HFF-Myc (cell line): ENCODE results near the gene SPDYE1.
"Not testable (repeated sequence)": the region's sequence is repeated elsewhere in the genome, so short reads cannot be mapped to it uniquely, and the experiment has no call there.

ENCODE experiments used
- DNase-seq: peaks from one replicate; pipeline ENCODE4 v3.0.0-alpha.2; 2011; ENCODE audit warnings: low read depth; ENCODE audit errors: extremely low read depth
- H3K4me3 ChIP-seq: replicated peaks from 2 replicates; pipeline ENCODE4 v1.5.1; 2011; ENCODE audit warnings: low read depth, mild to moderate bottlenecking, control low read depth, low read length
- TF ChIP-seq, protein P1 (sequence below): IDR thresholded peaks from 2 replicates; pipeline ENCODE4 v1.5.1; 2012; ENCODE audit warnings: mild to moderate bottlenecking, low read depth, low read length, control low read depth; ENCODE audit errors: missing control alignments

Gene SPDYE1

DNA sequence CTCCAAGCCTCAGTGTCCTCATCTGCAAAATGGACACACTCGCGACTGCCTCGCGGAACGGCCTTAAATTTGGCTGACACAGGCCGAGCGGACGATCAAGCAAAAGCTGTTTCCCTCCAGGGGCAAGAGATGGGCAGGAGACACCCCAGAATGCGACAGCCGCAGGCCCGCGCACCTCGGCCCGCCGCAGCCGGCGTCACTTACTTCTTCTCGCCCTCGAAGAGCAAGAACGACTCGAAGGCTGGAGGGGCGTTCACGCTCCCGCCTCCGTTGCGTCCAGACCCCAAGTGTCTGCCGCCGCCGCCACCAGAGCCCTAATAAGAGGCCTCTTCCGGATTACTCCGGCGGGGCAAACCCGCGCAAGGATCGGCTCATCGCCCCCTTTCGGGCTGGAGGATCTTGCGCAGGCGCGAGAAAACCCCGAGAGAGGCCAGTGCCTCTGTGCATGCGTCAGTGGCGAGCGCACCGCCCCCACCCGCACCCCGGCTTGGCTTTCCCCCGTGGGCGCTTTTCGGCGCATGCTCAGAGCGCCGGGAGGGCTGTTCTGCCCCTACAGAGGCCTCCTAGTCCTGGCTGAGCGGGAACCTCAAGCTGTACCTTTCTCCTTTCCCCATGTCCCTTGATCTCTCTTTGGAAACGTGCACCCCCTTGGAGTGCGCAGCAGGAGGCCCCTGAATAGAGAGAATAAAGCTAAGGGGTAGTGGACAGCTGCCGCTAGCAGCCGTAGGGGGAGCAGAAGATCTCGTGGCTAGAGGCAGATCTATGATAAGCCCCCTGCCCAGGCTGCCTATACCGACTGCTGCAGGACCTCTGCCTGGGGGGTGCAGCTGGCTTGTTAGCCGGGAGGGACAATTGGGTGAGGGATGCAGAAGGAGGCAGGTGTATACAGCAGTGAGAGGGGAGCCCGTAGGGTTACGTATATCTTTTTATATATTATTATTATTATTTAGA, 21.4 kb downstream of the SPDYE1 start:
- peak; percentile 84 for DNase-seq
- peak overlapping the region; percentile 66 for H3K4me3 ChIP-seq
- TF ChIP-seq, protein P1, sequence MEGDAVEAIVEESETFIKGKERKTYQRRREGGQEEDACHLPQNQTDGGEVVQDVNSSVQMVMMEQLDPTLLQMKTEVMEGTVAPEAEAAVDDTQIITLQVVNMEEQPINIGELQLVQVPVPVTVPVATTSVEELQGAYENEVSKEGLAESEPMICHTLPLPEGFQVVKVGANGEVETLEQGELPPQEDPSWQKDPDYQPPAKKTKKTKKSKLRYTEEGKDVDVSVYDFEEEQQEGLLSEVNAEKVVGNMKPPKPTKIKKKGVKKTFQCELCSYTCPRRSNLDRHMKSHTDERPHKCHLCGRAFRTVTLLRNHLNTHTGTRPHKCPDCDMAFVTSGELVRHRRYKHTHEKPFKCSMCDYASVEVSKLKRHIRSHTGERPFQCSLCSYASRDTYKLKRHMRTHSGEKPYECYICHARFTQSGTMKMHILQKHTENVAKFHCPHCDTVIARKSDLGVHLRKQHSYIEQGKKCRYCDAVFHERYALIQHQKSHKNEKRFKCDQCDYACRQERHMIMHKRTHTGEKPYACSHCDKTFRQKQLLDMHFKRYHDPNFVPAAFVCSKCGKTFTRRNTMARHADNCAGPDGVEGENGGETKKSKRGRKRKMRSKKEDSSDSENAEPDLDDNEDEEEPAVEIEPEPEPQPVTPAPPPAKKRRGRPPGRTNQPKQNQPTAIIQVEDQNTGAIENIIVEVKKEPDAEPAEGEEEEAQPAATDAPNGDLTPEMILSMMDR, result peak; percentile 60

DNA sequence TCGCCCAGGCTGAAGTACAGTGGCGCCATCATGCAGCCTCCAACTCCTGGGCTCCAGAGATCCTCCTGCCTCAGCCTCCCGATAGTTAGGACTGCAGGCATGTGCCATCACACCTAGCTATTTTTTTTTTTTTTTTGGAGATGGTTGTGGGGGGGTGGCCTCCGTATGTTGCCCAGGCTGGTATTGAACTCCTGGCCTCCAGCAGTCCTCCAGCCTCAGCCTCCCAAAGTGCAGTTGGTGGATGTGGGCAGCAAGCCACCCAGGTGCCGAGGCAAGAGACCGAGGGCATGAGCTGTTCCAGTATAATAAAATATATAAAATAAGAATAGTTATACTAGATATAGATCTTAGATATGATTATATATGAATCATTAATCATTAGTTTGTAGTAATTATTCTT, 22.1 kb downstream of the SPDYE1 start:
- H3K4me3 ChIP-seq, DNase-seq: not testable (repeated sequence)

DNA sequence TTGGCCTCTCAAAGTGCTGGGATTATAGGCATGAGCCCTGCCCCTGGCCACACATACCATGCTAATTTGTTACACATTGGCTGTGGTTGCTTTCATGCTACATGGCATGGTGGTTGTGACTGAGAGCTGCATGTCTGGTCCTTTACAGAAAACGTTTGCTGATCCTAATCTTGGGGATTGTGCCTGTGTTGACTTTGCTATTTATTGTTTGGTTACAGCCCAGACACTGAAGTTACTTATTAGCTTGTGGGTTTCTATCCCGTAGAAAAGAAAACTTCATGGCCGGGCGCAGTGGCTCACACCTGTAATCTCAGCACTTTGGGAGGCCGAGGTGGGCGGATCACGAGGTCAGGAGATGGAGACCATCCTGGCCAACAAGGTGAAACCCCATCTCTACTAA, 24.4 kb downstream of the SPDYE1 start:
- not testable (repeated sequence) for DNase-seq, H3K4me3 ChIP-seq

DNA sequence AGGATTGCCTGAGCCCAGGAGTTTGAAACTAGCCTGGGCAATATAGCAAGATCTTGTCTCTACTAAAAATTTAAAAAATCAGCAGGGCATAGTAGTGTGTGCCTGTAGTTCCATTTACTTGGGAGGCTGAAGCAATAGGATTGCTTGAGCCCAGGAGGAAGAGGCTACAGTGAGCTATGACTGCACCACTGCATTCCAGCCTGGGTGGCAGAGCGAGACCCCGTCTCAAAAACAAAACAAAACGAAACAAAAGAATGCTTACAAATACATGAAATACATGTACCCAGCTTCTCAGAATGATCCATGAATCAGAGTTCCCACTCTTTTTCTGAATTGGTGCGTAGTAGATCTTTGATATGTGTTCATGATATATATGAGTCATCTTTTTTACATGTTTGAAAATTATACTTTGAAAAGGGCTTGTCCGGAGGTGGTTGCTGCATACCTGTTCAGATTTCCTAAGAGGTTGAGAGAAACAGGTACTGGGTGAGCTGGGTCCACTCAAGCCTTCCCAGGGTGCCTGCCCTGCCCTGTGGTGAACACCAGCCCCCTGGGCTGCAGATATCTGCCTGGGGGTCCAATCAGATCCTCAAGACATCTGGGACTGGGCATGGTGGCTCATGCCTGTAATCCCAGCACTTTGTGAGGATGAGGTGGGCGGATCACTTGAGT, 25.2 kb downstream of the SPDYE1 start:
- not testable (repeated sequence) for DNase-seq, H3K4me3 ChIP-seq

DNA sequence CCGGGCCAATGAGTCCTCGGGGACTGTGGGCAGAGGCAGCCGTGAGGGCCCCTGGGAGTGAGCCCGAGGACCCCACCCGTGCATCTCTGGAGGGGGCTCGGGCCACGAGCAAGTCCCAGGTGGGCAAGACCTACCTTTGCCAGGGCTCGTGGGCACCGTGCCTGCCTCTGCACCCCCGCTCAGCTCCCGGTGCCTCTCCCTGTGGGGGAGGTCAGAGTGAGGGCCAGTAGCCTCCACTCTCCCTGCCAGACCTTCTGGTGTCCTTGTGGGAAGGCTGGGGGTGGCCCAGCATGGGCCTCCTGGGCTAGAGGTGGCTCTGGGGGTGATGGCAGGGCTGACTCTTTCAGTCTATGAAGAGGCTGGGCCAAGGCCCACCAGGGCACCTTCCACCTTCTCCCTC, 31.7 kb downstream of the SPDYE1 start:
- not testable (repeated sequence) for DNase-seq, H3K4me3 ChIP-seq

DNA sequence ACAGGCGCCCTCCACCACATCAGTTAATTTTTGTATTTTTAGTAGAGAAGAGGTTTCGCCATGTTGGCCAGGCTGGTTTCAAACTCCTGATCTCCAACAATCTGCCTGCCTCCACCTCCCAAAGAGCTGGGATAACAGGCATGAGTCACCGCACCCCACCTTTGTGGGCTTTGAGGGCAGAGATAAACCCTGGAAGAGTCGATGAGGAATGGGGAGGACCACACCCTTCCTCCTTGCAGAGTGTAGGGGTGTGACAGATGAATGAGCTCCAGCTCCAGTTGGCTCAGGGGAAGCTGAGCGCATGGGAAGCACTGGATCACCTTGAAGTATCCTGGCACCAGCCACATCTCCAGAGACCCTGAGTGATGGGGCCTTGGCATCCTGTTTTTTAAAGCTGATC, 32.3 kb downstream of the SPDYE1 start:
- not testable (repeated sequence) for DNase-seq, H3K4me3 ChIP-seq

DNA sequence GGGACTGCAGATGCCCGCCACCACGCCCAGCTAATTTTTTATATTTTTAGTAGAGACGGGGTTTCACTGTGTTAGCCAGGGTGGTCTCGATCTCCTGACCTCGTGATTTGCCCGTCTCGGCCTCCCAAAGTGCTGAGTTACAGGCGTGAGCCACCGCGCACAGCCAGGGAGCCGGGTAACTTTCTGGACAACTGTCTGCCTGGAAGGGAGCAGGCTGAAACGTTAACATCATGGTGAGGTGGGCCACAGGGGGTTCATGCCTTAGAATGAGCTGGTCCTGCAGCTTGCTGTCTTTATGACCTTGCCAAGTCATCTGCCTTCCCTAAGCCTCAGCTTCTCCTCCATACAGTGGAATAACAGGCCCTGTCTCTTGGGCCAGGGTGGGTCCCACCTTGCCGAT, 33.6 kb downstream of the SPDYE1 start:
- not testable (repeated sequence) for DNase-seq, H3K4me3 ChIP-seq

DNA sequence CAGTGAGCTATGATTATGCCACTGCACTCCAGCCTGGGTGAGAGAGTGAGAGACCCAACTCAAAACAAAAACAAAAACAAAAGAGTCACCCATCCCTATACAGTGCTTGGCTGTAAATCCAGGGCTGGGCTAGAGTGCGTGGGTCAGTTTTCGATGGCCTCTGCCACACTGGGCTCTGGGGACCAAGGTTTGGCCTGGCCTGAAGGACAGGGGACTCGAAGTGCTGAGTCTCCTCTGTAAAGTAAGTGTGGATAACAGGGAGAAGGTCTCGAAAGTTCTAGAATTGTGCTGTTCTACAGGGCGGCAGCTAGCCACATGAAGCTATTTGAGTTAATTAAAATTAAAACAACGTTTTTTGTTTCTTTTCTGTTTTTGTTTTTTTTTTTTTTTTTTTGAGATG, 34.3 kb downstream of the SPDYE1 start:
- H3K4me3 ChIP-seq, DNase-seq: not testable (repeated sequence)

DNA sequence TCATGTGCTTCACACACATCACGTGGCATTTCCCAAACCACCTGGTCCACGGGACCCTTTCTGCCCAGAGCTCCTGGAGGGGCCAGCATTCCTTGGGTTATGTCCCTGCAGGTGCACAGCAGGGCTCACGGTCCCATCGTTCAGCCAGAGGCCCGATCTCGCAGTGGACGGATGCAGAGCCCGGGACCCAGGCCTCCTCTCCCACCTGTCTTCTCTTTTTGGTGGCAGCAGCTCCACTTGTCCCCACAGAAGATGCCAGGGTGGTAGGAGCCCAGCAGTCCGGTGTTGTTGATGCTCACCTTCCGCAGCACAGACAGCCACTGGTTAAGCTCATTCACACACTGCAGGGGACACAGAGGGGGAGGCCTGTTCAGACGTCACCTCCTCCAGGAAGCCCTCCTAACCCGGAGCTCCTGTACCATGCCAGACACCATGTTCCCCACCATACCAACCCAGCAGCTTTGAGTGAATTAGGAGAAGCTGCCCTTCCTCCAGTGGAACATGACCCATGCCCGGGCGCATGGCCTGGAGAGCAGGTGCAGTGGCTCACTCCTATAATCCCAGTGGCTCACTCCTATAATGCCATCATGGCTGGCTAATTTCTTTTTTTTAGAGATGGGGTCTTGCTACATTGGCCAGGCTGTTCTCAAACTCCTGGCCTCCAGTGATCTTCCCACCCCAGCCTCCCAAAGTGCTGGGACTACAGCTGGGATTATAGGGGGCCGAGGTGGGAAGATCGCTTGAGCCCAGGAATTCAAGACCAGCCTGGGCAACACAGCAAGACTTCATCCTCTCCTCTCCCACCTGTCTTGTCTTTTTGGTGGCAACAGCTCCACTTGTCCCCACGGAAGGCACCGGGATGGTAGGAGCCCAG, 36.5 kb downstream of the SPDYE1 start:
- not testable (repeated sequence) for H3K4me3 ChIP-seq, DNase-seq

DNA sequence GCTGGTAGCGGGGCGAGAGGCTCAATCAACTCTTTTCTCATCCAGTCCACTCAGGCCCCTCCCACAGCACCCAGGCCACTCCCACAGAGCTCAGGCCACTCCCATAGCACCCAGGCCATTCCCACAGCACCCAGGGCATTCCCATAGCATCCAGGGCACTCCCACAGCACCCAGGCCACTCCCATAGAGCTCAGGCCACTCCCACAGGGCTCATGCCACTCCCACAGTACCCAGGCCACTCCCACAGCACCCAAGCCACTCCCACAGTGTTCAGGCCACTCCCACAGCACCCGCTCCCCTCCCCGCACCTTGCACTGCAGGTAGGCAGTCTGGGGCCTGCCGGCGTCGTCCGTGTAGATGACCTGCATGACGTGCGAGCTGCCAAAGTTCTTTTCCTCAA, 38.7 kb downstream of the SPDYE1 start:
- not testable (repeated sequence) for H3K4me3 ChIP-seq, DNase-seq

DNA sequence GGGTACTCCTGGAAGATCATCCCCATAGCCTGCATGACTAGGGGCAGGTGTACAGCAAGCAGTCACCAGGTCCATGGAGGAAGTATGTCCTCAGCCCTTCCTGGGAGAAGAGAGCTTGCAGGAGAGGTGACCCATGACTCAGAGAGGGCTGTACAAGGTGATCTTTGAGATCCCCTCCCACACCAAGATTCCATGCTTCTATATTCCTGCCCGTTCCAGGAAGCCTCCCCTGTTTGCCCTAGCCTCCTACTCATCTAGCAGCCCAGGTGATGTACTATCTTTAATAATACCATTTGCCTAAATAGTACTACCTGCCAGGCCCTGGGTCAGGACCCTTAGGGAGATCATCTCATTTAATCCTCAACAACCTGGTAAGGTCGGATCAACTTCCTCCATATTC, 40.3 kb downstream of the SPDYE1 start:
- H3K4me3 ChIP-seq, DNase-seq: not testable (repeated sequence)

DNA sequence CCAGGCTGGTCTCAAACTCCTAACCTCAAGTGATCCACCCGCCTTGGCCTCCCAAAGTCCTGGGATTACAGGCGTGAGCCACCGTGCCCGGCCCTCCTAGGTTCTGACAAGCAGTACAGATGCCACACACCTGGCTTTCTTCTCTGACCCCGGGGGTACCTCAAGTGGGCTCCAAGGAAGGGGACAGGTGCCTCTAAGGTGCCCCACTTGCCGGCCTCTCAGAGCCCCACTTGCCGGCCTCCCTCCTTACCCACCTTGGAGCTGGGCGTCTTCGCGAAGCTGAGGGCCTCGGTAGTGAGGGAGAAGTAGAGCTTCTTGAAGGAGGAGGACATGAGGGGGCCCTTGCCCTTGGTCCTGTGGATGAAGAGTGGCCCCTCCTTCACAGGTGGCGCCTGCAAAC, 40.9 kb downstream of the SPDYE1 start:
- not testable (repeated sequence) for DNase-seq, H3K4me3 ChIP-seq

DNA sequence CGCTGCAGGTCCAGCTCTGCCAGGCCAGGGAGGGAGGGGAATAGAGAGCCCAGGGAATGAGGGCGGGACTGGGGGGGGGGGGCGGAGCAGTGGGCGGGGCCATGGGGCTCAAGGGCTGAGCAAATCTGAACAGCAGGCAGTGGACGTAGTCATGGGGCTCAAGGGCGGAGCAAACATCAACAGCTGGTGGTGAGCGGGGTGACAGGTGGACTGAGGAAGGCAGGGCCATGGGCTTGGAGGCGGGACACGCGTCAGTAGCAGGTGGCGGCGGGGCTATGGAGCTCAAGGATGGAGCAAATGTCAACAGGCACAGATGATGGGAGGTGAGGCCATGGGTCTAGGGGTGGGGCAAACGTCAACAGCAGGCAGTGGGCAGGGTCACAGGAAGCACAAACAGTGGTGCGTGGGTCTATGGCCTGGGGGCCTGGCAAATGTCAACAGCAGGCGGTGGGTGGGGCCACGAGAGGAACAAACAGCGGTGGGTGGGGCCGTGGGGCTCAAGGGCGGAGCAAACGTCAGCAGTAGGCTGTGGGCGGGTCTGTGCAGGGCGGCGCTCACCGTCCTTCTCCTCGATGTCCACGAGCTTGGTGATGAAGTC, 41.4 kb downstream of the SPDYE1 start:
- H3K4me3 ChIP-seq, result not testable (repeated sequence)
- DNase-seq, result peak; percentile 17

DNA sequence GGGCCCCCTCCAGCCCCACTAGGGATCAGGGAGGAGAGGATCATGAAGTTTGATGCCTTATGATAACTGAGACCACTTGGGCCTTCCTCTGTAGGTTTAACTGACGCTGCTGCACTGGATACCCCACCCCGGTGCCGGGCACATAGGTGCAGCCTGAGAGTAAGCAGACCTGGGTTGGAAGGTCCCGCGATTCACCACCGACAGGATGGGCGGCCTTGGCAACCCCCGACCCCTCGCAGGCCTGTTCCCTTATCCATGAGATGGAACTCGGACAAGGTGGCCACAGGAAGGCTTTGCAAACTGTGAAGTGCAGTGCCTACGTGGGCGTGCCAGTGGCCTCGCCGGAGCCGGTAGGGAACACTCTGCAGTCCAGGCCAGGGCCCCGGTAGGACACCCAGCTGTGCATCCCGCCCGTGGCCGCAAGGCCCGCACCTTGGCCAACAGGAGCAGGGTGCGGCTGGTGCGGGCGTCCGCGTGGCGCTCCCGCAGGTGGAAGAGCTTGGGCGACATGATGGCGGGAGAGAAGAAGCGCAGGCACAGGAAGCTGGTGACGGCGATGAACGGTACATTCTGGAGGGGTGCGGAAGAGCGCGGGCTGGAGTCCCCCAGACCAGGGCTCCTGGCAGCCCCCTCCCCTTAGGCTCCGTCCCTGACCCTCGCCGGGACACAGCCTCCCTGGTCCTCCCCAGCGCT, 42.2 kb downstream of the SPDYE1 start:
- not testable (repeated sequence) for H3K4me3 ChIP-seq, DNase-seq

DNA sequence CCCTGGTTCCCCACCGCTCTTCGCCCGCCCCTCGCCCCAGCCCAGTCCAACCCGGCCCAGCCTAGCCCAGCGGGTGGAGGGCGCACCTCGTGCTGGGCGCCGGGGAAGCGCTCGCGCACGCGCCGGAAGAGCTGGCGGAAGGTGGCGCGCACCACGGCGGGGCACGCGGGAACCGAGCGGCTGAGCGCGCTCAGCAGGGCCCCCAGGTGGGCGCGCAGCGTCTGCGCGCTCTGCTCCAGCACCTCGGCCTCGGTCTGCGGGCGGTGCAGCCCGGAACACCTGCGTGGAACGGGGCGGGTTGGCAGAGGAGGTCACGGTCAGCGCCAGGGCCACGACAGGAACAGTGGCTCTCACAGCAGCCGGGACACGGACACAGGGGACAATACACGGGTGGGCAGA, 42.8 kb downstream of the SPDYE1 start:
- H3K4me3 ChIP-seq, DNase-seq: not testable (repeated sequence)
